ENCODE measurements around the gene ODF2L. TPM values are rescaled to one million over a fixed set of nuclear protein-coding genes. Genes with fewer than 3 reads are reported as not detected.

The ODF2L gene
- total RNA-seq, 1 donor from 2014 or later, result 18.9 TPM

- TF ChIP-seq CTCF (conservative IDR thresholded peaks at IDR 0.05; ENCODE audit: low read depth, low read length), result no peak
- DNase-seq (ENCODE audit: low read depth), result no peak
- H3K4me3 ChIP-seq (ENCODE audit: low read depth, low read length), result no peak overlapping the region
Measured at GRCh38 chr1:86346388-86346787, 49.7 kb downstream of the ODF2L start.

GRCh38 chr1:86345042-86345441, 51.1 kb downstream of the ODF2L start:
- TF ChIP-seq CTCF (conservative IDR thresholded peaks at IDR 0.05; ENCODE audit: low read depth, low read length), result no peak

GRCh38 chr1:86339906-86340305, 56.2 kb downstream of the ODF2L start:
- DNase-seq (ENCODE audit: low read depth), result no peak
- no peak overlapping the region for H3K4me3 ChIP-seq (ENCODE audit: low read depth, low read length)
- no peak for TF ChIP-seq CTCF (conservative IDR thresholded peaks at IDR 0.05; ENCODE audit: low read depth, low read length)

More at GRCh38 chr1:86345042-86345441, 51.1 kb downstream of the ODF2L start:
- DNase-seq (ENCODE audit: low read depth), result no peak
- no peak overlapping the region for H3K4me3 ChIP-seq (ENCODE audit: low read depth, low read length)

- no peak for DNase-seq (ENCODE audit: low read depth)
- no peak for TF ChIP-seq CTCF (conservative IDR thresholded peaks at IDR 0.05; ENCODE audit: low read depth, low read length)
- no peak overlapping the region for H3K4me3 ChIP-seq (ENCODE audit: low read depth, low read length)
Measured at GRCh38 chr1:86339014-86339812, 56.9 kb downstream of the ODF2L start.

GRCh38 chr1:86335916-86336315, 60.2 kb downstream of the ODF2L start:
- no peak for TF ChIP-seq CTCF (conservative IDR thresholded peaks at IDR 0.05; ENCODE audit: low read depth, low read length)

GRCh38 chr1:86325264-86325663, 70.9 kb downstream of the ODF2L start:
- no peak for DNase-seq (ENCODE audit: low read depth)
- no peak overlapping the region for H3K4me3 ChIP-seq (ENCODE audit: low read depth, low read length)
- no peak for TF ChIP-seq CTCF (conservative IDR thresholded peaks at IDR 0.05; ENCODE audit: low read depth, low read length)

More at GRCh38 chr1:86335916-86336315, 60.2 kb downstream of the ODF2L start:
- no peak overlapping the region for H3K4me3 ChIP-seq (ENCODE audit: low read depth, low read length)
- peak; percentile 41 for DNase-seq (ENCODE audit: low read depth)

Data from epithelial cell of proximal tubule (primary cell).